ENCODE measurements around the gene CENPVL1.
"Not testable (repeated sequence)": the region's sequence is repeated elsewhere in the genome, so short reads cannot be mapped to it uniquely, and the experiment has no call there.

The CENPVL1 gene

DNA sequence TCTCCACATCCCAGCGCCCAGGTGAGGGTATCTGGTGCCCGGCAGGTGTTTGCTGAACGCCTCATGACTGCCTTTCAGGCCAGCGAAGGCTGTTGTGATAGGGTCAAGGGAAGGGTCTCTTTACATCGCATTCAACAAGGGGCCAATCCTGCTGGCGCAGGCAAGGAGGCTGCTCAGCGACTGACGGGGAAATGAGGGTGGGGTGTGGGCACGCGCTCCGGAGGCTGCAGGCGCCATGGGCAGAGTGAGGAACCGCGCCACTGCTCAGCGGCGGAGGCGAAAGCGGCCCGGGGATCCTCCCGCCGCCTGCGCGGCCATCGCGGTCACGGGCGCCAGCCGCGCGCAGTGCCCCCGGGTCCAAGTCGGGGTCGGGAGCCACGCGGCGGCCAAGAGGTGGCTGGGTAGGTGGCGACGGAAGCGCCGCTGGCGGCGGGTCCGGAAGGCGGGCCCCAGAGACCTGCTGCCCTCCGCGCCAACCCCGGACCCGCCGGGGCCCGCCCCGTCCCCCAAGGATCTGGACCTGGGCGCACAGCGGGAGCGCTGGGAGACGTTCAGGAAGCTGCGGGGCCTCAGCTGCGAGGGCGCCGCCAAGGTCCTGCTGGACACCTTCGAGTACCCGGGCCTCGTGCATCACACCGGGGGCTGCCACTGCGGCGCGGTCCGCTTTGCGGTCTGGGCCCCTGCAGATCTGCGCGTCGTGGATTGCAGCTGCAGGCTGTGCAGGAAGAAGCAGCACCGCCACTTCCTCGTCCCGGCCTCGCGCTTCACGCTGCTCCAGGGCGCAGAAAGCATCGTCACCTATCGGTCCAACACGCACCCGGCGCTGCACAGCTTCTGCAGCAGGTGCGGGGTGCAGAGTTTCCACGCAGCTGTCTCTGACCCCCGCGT, at the start of gene CENPVL1:
Gene CENPVL1 (plus strand): TSS at position 236 of the 888 bp plus-strand sequence. CDS start 0 bp downstream, at position 236.
- H3K4me3 ChIP-seq (ENCODE audit: low read depth, low read length); DNase-seq (ENCODE audit: low read depth): not testable (repeated sequence)

DNA sequence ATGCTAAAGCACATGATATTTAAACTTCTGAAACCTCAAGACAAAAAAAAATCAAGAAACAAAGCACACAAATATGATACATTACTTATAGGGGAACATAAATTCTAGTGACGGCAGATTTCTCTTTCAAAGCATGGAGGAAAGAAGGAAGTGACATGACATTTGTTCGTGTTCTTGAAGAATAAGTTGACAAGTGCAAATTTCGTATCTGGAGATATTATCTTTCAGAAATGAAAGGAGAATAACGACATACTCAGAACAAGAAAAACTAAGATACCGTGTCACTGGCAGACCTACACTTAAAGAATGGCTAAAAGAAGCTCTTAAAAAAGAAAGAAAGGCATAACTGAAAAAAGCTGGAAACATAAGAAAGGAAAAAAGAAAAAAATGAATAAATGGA, 44.3 kb upstream of the CENPVL1 start:
- H3K4me3 ChIP-seq (ENCODE audit: low read depth, low read length) = no peak overlapping the region
- no peak for DNase-seq (ENCODE audit: low read depth)

DNA sequence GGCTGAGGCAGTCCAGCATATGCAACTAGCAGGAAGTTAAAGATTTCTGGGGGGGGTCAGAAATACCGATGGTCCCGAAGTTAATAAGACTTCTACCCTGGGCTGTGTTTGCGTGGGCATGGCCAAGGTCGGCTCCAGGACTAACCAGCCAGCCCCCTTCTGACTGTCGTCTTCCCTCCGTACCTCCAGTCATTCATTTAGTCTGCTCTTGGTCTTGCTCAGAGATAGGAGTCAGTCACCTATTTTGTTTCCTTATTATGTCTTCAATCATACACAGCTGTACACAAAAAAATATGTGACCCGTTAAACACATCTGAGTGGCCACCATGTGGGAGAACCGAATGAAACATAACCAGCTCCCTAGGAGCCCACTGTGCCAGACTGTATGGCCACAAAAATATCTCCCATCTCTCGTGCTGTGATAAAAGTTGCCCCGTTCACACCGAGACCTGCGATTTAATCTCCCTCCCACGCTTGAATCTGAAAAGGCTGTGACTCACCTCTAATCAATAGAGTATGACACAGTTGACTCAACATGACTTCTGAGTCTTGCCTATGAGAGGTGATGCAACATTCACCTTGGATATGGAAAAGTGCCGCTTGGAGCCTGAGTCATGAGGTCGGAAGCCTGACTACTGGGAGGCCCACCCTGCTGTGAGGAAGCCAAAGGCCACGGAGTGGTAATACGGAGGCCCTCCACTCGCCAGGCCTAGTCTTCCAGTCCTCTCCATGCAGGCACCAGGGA, 30.5 kb upstream of the CENPVL1 start:
- H3K4me3 ChIP-seq (ENCODE audit: low read depth, low read length); DNase-seq (ENCODE audit: low read depth): not testable (repeated sequence)

DNA sequence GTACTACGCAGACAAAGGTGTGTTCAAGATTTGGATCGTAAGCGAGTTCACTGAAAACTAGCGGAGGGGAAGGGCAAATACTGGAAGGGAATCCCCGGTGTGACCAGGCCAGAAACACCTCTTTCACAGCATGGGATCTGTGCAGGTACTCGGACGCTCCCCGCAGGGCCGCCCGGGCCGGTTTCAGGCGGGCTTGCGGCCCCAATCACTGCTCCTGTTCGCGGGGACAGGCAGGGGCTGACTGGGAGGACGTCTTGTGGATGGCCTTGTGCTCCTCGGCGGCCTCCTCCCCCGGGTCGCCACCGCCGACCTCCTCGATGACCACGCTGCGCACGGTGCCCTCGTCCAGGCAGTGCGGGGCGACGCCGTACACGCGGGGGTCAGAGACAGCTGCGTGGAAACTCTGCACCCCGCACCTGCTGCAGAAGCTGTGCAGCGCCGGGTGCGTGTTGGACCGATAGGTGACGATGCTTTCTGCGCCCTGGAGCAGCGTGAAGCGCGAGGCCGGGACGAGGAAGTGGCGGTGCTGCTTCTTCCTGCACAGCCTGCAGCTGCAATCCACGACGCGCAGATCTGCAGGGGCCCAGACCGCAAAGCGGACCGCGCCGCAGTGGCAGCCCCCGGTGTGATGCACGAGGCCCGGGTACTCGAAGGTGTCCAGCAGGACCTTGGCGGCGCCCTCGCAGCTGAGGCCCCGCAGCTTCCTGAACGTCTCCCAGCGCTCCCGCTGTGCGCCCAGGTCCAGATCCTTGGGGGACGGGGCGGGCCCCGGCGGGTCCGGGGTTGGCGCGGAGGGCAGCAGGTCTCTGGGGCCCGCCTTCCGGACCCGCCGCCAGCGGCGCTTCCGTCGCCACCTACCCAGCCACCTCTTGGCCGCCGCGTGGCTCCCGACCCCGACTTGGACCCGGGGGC, 28.2 kb upstream of the CENPVL1 start:
- not testable (repeated sequence) for H3K4me3 ChIP-seq (ENCODE audit: low read depth, low read length); DNase-seq (ENCODE audit: low read depth)

DNA sequence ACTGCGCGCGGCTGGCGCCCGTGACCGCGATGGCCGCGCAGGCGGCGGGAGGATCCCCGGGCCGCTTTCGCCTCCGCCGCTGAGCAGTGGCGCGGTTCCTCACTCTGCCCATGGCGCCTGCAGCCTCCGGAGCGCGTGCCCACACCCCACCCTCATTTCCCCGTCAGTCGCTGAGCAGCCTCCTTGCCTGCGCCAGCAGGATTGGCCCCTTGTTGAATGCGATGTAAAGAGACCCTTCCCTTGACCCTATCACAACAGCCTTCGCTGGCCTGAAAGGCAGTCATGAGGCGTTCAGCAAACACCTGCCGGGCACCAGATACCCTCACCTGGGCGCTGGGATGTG, 27.6 kb upstream of the CENPVL1 start, which contains the start of gene CENPVL2:
Gene CENPVL2 (minus strand): TSS at position 112 of the 343 bp plus-strand sequence. CDS start 0 bp downstream, at position 112.
- not testable (repeated sequence) for H3K4me3 ChIP-seq (ENCODE audit: low read depth, low read length); DNase-seq (ENCODE audit: low read depth)

DNA sequence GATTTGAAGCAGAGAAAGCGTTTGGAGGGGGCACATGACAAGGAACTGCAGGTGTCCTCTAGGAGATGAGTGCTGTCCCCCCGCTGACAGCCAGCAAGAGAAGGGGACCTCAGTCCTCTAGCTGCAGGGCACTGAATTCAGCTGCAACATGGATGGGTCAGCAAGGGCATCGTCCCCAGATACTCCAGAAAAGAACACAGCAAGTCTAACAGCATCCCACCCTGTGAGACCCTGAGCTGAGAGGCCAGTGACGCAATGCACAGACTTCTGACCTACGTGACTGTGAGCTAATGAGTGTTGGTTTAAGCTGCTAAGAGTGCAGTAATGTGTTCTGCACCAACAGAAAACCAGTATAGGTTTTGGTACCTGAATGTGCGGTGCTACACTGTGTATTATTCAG, 16.1 kb upstream of the CENPVL1 start:
- DNase-seq (ENCODE audit: low read depth) = no peak
- no peak overlapping the region for H3K4me3 ChIP-seq (ENCODE audit: low read depth, low read length)

DNA sequence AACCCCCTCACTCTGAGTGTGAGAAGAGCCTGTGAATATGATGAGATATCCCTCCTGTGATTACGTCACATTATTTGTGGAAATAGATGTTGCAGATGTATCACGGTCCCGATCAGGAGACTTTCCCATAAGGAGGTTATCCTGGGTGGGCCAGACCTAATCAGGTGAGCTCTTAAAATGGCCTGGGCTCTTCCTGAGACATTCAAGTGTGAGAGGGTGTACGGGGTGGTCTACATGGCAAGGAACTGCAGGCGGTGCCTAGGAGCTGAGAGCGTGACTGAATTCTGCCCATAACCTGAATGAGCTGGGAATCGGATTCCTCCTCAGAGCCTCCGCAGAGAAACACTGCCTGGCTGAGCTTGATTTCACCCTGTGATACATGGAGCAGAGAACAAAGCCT, 12.9 kb upstream of the CENPVL1 start:
- DNase-seq (ENCODE audit: low read depth) = no peak
- H3K4me3 ChIP-seq (ENCODE audit: low read depth, low read length) = no peak overlapping the region

DNA sequence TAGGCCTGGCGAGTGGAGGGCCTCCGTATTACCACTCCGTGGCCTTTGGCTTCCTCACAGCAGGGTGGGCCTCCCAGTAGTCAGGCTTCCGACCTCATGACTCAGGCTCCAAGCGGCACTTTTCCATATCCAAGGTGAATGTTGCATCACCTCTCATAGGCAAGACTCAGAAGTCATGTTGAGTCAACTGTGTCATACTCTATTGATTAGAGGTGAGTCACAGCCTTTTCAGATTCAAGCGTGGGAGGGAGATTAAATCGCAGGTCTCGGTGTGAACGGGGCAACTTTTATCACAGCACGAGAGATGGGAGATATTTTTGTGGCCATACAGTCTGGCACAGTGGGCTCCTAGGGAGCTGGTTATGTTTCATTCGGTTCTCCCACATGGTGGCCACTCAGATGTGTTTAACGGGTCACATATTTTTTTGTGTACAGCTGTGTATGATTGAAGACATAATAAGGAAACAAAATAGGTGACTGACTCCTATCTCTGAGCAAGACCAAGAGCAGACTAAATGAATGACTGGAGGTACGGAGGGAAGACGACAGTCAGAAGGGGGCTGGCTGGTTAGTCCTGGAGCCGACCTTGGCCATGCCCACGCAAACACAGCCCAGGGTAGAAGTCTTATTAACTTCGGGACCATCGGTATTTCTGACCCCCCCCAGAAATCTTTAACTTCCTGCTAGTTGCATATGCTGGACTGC, 2.8 kb downstream of the CENPVL1 start:
- DNase-seq (ENCODE audit: low read depth); H3K4me3 ChIP-seq (ENCODE audit: low read depth, low read length): not testable (repeated sequence)

DNA sequence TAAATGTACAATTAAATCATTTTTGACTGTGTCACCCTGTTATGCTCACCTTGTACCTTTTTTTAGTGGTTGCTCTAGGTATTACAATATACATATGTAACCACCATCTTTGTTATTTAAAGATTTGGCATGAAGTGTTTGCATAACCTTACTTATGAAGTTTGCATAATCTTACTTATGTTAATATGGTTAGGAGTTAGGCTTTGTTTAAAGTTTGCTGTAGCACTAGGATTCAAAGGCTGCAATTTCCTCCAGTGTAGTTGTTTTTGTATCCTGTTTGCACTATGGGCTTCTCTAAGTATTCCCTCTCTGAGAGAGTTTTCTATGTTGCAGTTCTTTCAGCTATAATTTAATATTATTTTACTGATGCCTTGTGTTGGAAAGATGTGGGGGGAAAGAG, 17.9 kb downstream of the CENPVL1 start:
- no peak overlapping the region for H3K4me3 ChIP-seq (ENCODE audit: low read depth, low read length)
- no peak for DNase-seq (ENCODE audit: low read depth)

DNA sequence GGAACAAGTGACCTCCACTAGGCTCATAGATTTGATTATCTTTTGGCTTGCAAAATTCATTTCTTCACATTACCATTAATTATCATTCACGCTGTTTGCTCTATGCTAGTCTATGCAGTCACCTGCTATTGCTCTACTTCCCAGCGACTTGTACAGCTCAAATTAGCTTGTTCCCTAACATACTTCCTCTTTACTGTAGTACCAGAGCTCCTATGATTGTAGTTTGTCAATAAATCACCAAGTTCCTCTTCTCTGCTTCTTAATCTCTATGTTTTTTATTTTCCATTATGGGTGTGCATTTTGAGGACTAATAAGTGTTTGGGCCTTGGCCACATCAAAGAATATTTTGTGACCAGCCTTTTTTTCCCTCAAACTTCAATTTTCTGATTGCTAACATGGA, 26.8 kb downstream of the CENPVL1 start:
- DNase-seq (ENCODE audit: low read depth) = no peak
- no peak overlapping the region for H3K4me3 ChIP-seq (ENCODE audit: low read depth, low read length)

DNA sequence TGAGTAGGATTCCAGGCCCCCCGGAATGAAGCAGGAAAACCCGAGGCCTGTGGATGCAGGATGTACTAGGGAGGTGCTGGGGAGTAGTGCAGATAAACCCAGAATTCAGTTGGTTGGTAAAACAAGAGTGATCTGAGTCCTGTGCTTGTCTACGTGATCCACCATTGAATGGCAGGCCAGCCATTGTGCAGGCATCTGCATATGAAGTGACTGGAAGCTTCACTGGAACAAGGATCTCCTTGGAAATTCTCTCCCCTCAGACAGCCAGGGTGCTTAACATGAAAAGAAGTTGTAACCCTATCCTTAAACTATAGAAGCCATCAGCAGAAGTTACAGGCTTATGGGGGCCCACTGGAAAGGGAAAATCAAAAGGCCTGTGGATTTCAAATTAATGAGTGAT, 32.3 kb downstream of the CENPVL1 start:
- H3K4me3 ChIP-seq (ENCODE audit: low read depth, low read length) = no peak overlapping the region
- no peak for DNase-seq (ENCODE audit: low read depth)

DNA sequence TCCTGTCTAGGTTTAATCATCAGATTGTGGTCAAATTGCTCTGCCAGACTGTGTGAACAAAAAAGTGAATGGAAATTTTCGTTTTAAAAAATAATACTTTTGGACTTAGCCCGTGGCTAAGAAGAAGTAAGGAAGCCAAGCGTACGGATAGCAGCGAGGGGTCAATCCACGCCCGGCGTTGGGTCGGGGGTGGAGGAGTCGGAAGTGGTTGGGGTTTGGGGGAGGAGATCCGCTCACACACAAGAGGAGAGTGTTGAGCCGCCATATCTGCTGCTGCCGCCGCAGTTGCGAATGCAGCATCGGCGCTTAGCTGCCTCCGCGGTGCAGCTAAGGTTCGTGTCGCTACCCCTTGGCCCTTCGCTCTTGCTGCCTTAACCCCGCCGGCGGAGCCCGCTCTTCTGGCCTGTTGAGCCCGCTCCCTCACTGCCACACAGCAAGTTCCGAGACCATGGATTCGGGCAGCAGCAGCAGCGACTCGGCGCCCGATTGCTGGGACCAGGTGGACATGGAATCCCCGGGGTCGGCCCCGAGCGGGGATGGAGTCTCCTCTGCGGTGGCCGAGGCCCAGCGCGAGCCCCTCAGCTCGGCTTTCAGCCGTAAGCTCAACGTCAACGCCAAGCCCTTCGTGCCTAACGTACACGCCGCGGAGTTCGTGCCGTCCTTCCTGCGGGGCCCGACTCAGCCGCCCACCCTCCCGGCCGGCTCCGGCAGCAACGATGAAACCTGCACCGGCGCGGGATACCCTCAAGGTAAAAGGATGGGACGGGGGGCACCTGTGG, 33.1 kb downstream of the CENPVL1 start, which contains the start of gene GSPT2:
Gene GSPT2 (plus strand): TSS at position 264 of the 779 bp plus-strand sequence. CDS start 185 bp downstream, at position 449.
- peak; percentile 36 for DNase-seq (ENCODE audit: low read depth)
- H3K4me3 ChIP-seq (ENCODE audit: low read depth, low read length) = peak within 1 kb of the TSS; percentile 69

DNA sequence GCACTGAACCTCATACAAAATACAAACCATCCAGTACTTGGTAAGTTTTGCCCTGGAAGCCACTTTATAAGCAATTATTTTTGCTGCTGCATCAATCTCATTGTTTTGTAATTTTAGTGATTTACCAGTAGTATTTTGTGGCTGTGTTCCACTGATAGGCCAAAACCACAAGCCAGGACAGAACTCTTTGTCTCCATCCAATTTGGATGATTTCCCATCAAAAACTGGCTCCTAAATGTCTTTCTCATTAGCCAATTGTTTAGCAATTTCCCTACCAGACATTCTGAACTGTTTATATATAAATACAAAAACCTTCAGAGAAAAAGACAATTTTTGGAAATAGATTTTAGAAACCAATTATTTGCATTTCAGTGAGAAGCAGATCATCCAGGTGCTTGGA, 37.4 kb downstream of the CENPVL1 start:
- H3K4me3 ChIP-seq (ENCODE audit: low read depth, low read length) = no peak overlapping the region
- no peak for DNase-seq (ENCODE audit: low read depth)

DNA sequence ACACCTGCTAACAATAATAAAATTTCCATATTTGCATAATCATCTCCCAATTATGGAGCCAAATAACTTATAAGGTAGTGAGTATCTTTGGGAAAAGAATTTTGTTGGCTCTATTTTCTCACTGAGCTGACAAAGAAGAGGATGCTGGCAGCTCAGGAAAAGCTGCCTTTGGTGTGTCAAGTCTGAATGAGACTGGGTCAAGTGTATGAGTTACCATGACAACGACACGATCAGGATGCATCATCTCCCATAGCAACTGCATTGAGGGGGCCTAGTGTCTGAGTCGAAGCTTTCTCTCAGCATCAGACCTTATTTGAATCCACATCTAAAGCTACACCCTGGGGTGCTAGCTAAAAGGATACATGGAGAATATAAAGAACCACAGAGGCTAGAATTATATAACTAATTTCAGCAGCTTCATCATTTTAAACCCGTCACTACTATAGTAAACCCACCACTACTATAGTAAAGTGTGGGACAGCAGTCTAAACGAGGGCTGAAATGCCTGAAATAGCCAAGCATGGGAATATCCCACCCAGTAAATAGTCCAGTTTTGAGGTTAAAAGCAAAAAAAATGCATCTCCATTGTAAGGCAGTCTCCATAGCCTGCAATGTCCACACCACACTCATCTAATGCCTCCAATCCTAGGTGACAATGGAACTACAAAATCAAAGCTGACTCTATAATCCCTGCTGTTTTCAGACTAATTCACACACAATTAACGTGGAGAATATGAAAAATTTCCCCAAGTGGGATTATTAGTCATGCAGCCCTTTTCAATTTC, 48.9 kb downstream of the CENPVL1 start:
- no peak overlapping the region for H3K4me3 ChIP-seq (ENCODE audit: low read depth, low read length)
- DNase-seq (ENCODE audit: low read depth) = no peak

DNA sequence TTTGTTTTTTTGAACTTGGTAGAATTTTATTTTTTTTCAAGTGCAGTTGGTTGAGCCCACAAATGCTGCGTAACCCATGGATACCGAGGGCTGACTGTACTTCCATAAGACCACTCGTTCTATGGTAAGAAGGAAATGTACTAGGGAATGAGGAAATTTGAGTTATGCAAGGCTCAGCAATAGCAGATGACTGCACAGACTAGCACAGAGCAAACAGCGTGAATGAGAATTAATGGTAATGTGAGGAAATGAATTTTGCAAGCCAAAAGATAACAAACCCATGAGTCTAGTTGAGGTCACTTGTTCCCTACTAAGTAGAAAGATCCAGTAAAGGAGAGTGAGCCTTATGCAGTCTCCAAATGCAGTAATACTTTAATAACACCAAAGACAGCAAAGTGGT, 50.3 kb downstream of the CENPVL1 start:
- no peak overlapping the region for H3K4me3 ChIP-seq (ENCODE audit: low read depth, low read length)
- DNase-seq (ENCODE audit: low read depth) = no peak
